ENCODE data around the gene TNIP1. TPM values are rescaled to one million over a fixed set of nuclear protein-coding genes. Genes with fewer than 3 reads are reported as not detected.

Gene TNIP1
- total RNA-seq, 2 donors from 2014 or later = 51.3 to 52.2 TPM

GRCh38 chr5:151001436-151001835, 79.4 kb downstream of the TNIP1 start:
- Histone ChIP-seq H3K36me3 (ENCODE audit: control insufficient read depth, insufficient read depth, low read length) (no peaks in the 10 kb centered on the region), H3K9me3 (ENCODE audit: control insufficient read depth, low read length) (no peaks in the 10 kb centered on the region), H3K27ac (ENCODE audit: low read depth, low read length) (no peak overlapping the region), H3K27me3 (ENCODE audit: control insufficient read depth, insufficient read depth, low read length, poor library complexity, severe bottlenecking) (no peaks in the 10 kb centered on the region), H3K4me3 (ENCODE audit: low read length) (no peak overlapping the region), H3K4me1 (ENCODE audit: control insufficient read depth, insufficient read depth, low read length) (peaks cover 4% of the 10 kb centered on the region), H3K9ac (ENCODE audit: extremely low read depth, low read length, poor library complexity, severe bottlenecking) (no peak overlapping the region)
- Mint-ChIP-seq H3K36me3 (ENCODE audit: low read depth) (no peaks in the 10 kb centered on the region), H3K4me3 (no peak overlapping the region), H3K27ac (no peak overlapping the region), H3K9me3 (no peaks in the 10 kb centered on the region), H3K27me3 (ENCODE audit: insufficient read depth) (no peaks in the 10 kb centered on the region), H3K4me1 (peaks cover 22% of the 10 kb centered on the region)
- WGBS, 2 experiments (ENCODE audit: insufficient coverage in 1 of 2, insufficient read length in 1 of 2) = 92 to 100% methylated on average over 1 to 4 of the region's 4 CpGs
- TF ChIP-seq CTCF (conservative IDR thresholded peaks at IDR 0.05) = no peak
- peak; percentile 29 for DNase-seq

- Mint-ChIP-seq H3K36me3 (ENCODE audit: low read depth) (no peaks in the 10 kb centered on the region), H3K4me1 (peaks cover 14% of the 10 kb centered on the region), H3K27me3 (ENCODE audit: insufficient read depth) (no peaks in the 10 kb centered on the region), H3K9me3 (peaks cover 4% of the 10 kb centered on the region), H3K27ac (no peak overlapping the region), H3K4me3 (no peak overlapping the region)
- peaks cover 10% of the 10 kb centered on the region for H3K9me3 ChIP-seq (ENCODE audit: control insufficient read depth, low read length)
- no peak overlapping the region for H3K4me3 ChIP-seq (ENCODE audit: low read length)
- H3K9ac ChIP-seq (ENCODE audit: extremely low read depth, low read length, poor library complexity, severe bottlenecking) = no peak overlapping the region
- TF ChIP-seq CTCF (conservative IDR thresholded peaks at IDR 0.05) = no peak
- WGBS, 2 experiments (ENCODE audit: insufficient coverage in 1 of 2, insufficient read length in 1 of 2) = 78 to 83% methylated on average over 6 to 7 of the region's 7 CpGs
- H3K27ac ChIP-seq (ENCODE audit: low read depth, low read length) = no peak overlapping the region
- no peaks in the 10 kb centered on the region for H3K27me3 ChIP-seq (ENCODE audit: control insufficient read depth, insufficient read depth, low read length, poor library complexity, severe bottlenecking)
- H3K36me3 ChIP-seq (ENCODE audit: control insufficient read depth, insufficient read depth, low read length) = no peaks in the 10 kb centered on the region
- H3K4me1 ChIP-seq (ENCODE audit: control insufficient read depth, insufficient read depth, low read length) = peaks cover 4% of the 10 kb centered on the region
- DNase-seq = no peak
Measured at GRCh38 chr5:150999704-151000442, 81.0 kb downstream of the TNIP1 start.

GRCh38 chr5:150993826-150994412, 86.9 kb downstream of the TNIP1 start:
- no peaks in the 10 kb centered on the region for H3K27me3 ChIP-seq (ENCODE audit: control insufficient read depth, insufficient read depth, low read length, poor library complexity, severe bottlenecking)
- WGBS, 2 experiments (ENCODE audit: insufficient coverage in 1 of 2, insufficient read length in 1 of 2) = 94 to 100% methylated on average over 1 of the region's 1 CpG
- Mint-ChIP-seq H3K36me3 (ENCODE audit: low read depth) (no peaks in the 10 kb centered on the region), H3K27me3 (ENCODE audit: insufficient read depth) (peaks cover 11% of the 10 kb centered on the region), H3K4me3 (no peak overlapping the region), H3K9me3 (peaks cover 36% of the 10 kb centered on the region), H3K27ac (no peak overlapping the region), H3K4me1 (no peaks in the 10 kb centered on the region)
- no peaks in the 10 kb centered on the region for H3K4me1 ChIP-seq (ENCODE audit: control insufficient read depth, insufficient read depth, low read length)
- H3K27ac ChIP-seq (ENCODE audit: low read depth, low read length) = no peak overlapping the region
- no peak for DNase-seq
- peaks cover 51% of the 10 kb centered on the region for H3K9me3 ChIP-seq (ENCODE audit: control insufficient read depth, low read length)
- TF ChIP-seq CTCF (conservative IDR thresholded peaks at IDR 0.05) = no peak
- no peaks in the 10 kb centered on the region for H3K36me3 ChIP-seq (ENCODE audit: control insufficient read depth, insufficient read depth, low read length)
- H3K9ac ChIP-seq (ENCODE audit: extremely low read depth, low read length, poor library complexity, severe bottlenecking) = no peak overlapping the region
- no peak overlapping the region for H3K4me3 ChIP-seq (ENCODE audit: low read length)

Measured in endodermal cell (in vitro differentiated cells).